ENCODE data around the gene XDH. TPM values are rescaled to one million over a fixed set of nuclear protein-coding genes. Genes with fewer than 3 reads are reported as not detected.

XDH gene
- total and polyA plus RNA-seq, 2 experiments from 2014 or later: 1.8 to 2.4 TPM

- Histone ChIP-seq H2AFZ (0 out of 2 replicates have a peak overlapping the region, but pooled peaks have one; percentile 25), H3K9me2 (ENCODE audit: insufficient read depth) (no peaks in the 10 kb centered on the region), H4K20me1 (ENCODE audit: insufficient read depth) (no peaks in the 10 kb centered on the region), H3K27me3 (replicated peaks; ENCODE audit: insufficient read depth) (no peaks in the 10 kb centered on the region), H3K36me3 (ENCODE audit: low read depth) (no peaks in the 10 kb centered on the region), H3K4me2 (ENCODE audit: unreplicated experiment) (peak overlapping the region; percentile 26), H3K4me1 (ENCODE audit: insufficient read depth) (peaks cover 38% of the 10 kb centered on the region), H3K9me3 (ENCODE audit: low read depth) (no peaks in the 10 kb centered on the region), H3K9ac (peak overlapping the region; percentile 90; the same call in 1 of the 2 replicates), H3K27ac (peak overlapping the region; percentile 100), H3K79me2 (ENCODE audit: insufficient read depth) (no peaks in the 10 kb centered on the region), H3K4me3 (no peak overlapping the region), H3F3A (ENCODE audit: insufficient read depth) (peaks cover 22% of the 10 kb centered on the region)
- in situ Hi-C loops (cut with MboI): no loop called here
- WGBS, 2 experiments (ENCODE audit: low coverage in 1 of 2, low lambda C conversion rate in 2 of 2, missing lambda C conversion rate in 2 of 2): 91 to 93% methylated on average over 8 of the region's 8 CpGs
- peak; percentile 43 for DNase-seq
- no peak for TF ChIP-seq EZH2 (IDR thresholded peaks at IDR 0.05; ENCODE audit: insufficient read depth, poor library complexity, severe bottlenecking)
- TF ChIP-seq EZH2phosphoT487 (IDR thresholded peaks at IDR 0.05; ENCODE audit: insufficient read depth, low read depth): no peak
These were observed 32.0 kb downstream of the XDH start for GRCh38 chr2:31382452-31383120.

GRCh38 chr2:31381601-31382000 lies 32.9 kb downstream of the XDH start:
- TF ChIP-seq EZH2phosphoT487 (IDR thresholded peaks at IDR 0.05; ENCODE audit: insufficient read depth, low read depth) (no peak), EZH2 (IDR thresholded peaks at IDR 0.05; ENCODE audit: insufficient read depth, poor library complexity, severe bottlenecking) (no peak)
- Histone ChIP-seq H3K36me3 (ENCODE audit: low read depth) (no peaks in the 10 kb centered on the region), H2AFZ (no peak overlapping the region), H3K27ac (no peak overlapping the region), H4K20me1 (ENCODE audit: insufficient read depth) (no peaks in the 10 kb centered on the region), H3K4me1 (ENCODE audit: insufficient read depth) (peaks cover 38% of the 10 kb centered on the region), H3K4me2 (ENCODE audit: unreplicated experiment) (no peak overlapping the region), H3K27me3 (replicated peaks; ENCODE audit: insufficient read depth) (no peaks in the 10 kb centered on the region), H3K9ac (no peak overlapping the region), H3K79me2 (ENCODE audit: insufficient read depth) (no peaks in the 10 kb centered on the region), H3F3A (ENCODE audit: insufficient read depth) (peaks cover 22% of the 10 kb centered on the region), H3K9me3 (ENCODE audit: low read depth) (no peaks in the 10 kb centered on the region), H3K4me3 (no peak overlapping the region), H3K9me2 (ENCODE audit: insufficient read depth) (no peaks in the 10 kb centered on the region)
- no peak for DNase-seq
- in situ Hi-C loops (cut with MboI): no loop called here
- 99% methylated on average over 6 of the region's 6 CpGs for WGBS, 2 experiments (ENCODE audit: low coverage in 1 of 2, low lambda C conversion rate in 2 of 2, missing lambda C conversion rate in 2 of 2)

- peaks cover 22% of the 10 kb centered on the region for H3F3A ChIP-seq (ENCODE audit: insufficient read depth)
- DNase-seq: no peak
- H3K9me3 ChIP-seq (ENCODE audit: low read depth): no peaks in the 10 kb centered on the region
- no peaks in the 10 kb centered on the region for H4K20me1 ChIP-seq (ENCODE audit: insufficient read depth)
- no peaks in the 10 kb centered on the region for H3K27me3 ChIP-seq (replicated peaks; ENCODE audit: insufficient read depth)
- no peaks in the 10 kb centered on the region for H3K79me2 ChIP-seq (ENCODE audit: insufficient read depth)
- no peaks in the 10 kb centered on the region for H3K9me2 ChIP-seq (ENCODE audit: insufficient read depth)
- WGBS, 2 experiments (ENCODE audit: low coverage in 1 of 2, low lambda C conversion rate in 2 of 2, missing lambda C conversion rate in 2 of 2): 100% methylated on average over 3 of the region's 3 CpGs
- TF ChIP-seq EZH2 (IDR thresholded peaks at IDR 0.05; ENCODE audit: insufficient read depth, poor library complexity, severe bottlenecking): no peak
- TF ChIP-seq EZH2phosphoT487 (IDR thresholded peaks at IDR 0.05; ENCODE audit: insufficient read depth, low read depth): no peak
- H3K27ac ChIP-seq: no peak overlapping the region
- no peak overlapping the region for H3K4me3 ChIP-seq
- H3K9ac ChIP-seq: no peak overlapping the region
- no peak overlapping the region for H2AFZ ChIP-seq
- H3K4me2 ChIP-seq (ENCODE audit: unreplicated experiment): no peak overlapping the region
- in situ Hi-C loops (cut with MboI): no loop called here
- peaks cover 31% of the 10 kb centered on the region for H3K4me1 ChIP-seq (ENCODE audit: insufficient read depth)
- no peaks in the 10 kb centered on the region for H3K36me3 ChIP-seq (ENCODE audit: low read depth)
These were observed 34.3 kb downstream of the XDH start for GRCh38 chr2:31380243-31380642.

- Histone ChIP-seq H3F3A (ENCODE audit: insufficient read depth) (peaks cover 22% of the 10 kb centered on the region), H3K4me3 (no peak overlapping the region), H4K20me1 (ENCODE audit: insufficient read depth) (no peaks in the 10 kb centered on the region), H3K9me3 (ENCODE audit: low read depth) (no peaks in the 10 kb centered on the region), H2AFZ (no peak overlapping the region), H3K4me1 (ENCODE audit: insufficient read depth) (peaks cover 27% of the 10 kb centered on the region), H3K79me2 (ENCODE audit: insufficient read depth) (no peaks in the 10 kb centered on the region), H3K9ac (no peak overlapping the region), H3K9me2 (ENCODE audit: insufficient read depth) (no peaks in the 10 kb centered on the region), H3K4me2 (ENCODE audit: unreplicated experiment) (no peak overlapping the region), H3K27ac (no peak overlapping the region), H3K27me3 (replicated peaks; ENCODE audit: insufficient read depth) (no peaks in the 10 kb centered on the region), H3K36me3 (ENCODE audit: low read depth) (no peaks in the 10 kb centered on the region)
- TF ChIP-seq EZH2phosphoT487 (IDR thresholded peaks at IDR 0.05; ENCODE audit: insufficient read depth, low read depth): no peak
- no peak for TF ChIP-seq EZH2 (IDR thresholded peaks at IDR 0.05; ENCODE audit: insufficient read depth, poor library complexity, severe bottlenecking)
- in situ Hi-C loops (cut with MboI): no loop called here
- no peak for DNase-seq
- 90 to 94% methylated on average over 1 of the region's 1 CpG for WGBS, 2 experiments (ENCODE audit: low coverage in 1 of 2, low lambda C conversion rate in 2 of 2, missing lambda C conversion rate in 2 of 2)
These were observed 34.8 kb downstream of the XDH start for GRCh38 chr2:31379747-31380146.

Data from GM23248 (cell line).